Endothelial cell of umbilical vein (primary cell): ENCODE data around the gene DDX24. TPM values are rescaled to one million over a fixed set of nuclear protein-coding genes. Genes with fewer than 3 reads are reported as not detected.

Experiments used
- BruUV-seq: library from RNA; stranded (reverse); fragments of 400-500 nt; replicated peaks from 2 replicates; lab custom pipeline; 2021; lab: Mats Ljungman, UMichigan
- CTCF ChIA-PET: fragments of 300-600, 350-600 bp; sonication (Branson Sonifier 250); formaldehyde crosslinking; loops from one replicate; lab custom pipeline; 2021; ENCODE audit warnings: antibody characterized with exemption, inconsistent platforms; lab: Charles Lee
- POLR2A ChIA-PET: fragments of 300-600, 350-600 bp; sonication (Branson Sonifier 250); formaldehyde crosslinking; loops from one replicate; lab custom pipeline; 2021; ENCODE audit warnings: antibody characterized with exemption, inconsistent platforms; lab: Charles Lee
- DNase-seq: peaks from one replicate; pipeline ENCODE4 v3.0.0-alpha.2; 2011; ENCODE audit warnings: low read depth, low spot score
- FAIRE-seq: peaks from 2 replicates; lab custom pipeline; 2011; peaks lifted over from hg19 to GRCh38; lab: Jason Lieb, UNC
- H2AFZ ChIP-seq: 2 replicates; pipeline ENCODE4 v1.6.0; 2012; ENCODE audit warnings: low read depth, low read length, control low read depth, inconsistent platforms
- H3K27ac ChIP-seq: 2 replicates; pipeline ENCODE4 v1.5.1; 2011; ENCODE audit warnings: low read depth, mild to moderate bottlenecking, control low read depth, low read length, moderate library complexity; ENCODE audit not compliant: insufficient read depth
- H3K27me3 ChIP-seq, 2 experiments: 2 replicates each; pipeline versions ENCODE4 v1.6.0 to v1.6.1; 2011; ENCODE audit warnings: low read length in 2 of 2, mixed read lengths in 1 of 2; ENCODE audit not compliant: control insufficient read depth in 2 of 2, insufficient read depth in 2 of 2
- H3K36me3 ChIP-seq, 2 experiments: 2 replicates in 1 of 2; 3 replicates in 1 of 2; pipeline ENCODE4 v1.5.1; 2011; ENCODE audit warnings: low read length in 2 of 2, mild to moderate bottlenecking in 1 of 2, moderate library complexity in 1 of 2; ENCODE audit not compliant: control insufficient read depth in 2 of 2, insufficient read depth in 2 of 2; ENCODE audit errors: extremely low read depth in 1 of 2
- H3K4me1 ChIP-seq: 3 replicates; pipeline ENCODE4 v1.5.1; 2011; ENCODE audit warnings: mild to moderate bottlenecking, low read length; ENCODE audit not compliant: control insufficient read depth, insufficient read depth; ENCODE audit errors: extremely low read depth
- H3K4me2 ChIP-seq: 2 replicates; pipeline ENCODE4 v1.6.1; 2011; ENCODE audit warnings: low read length, control low read depth, mixed read lengths; ENCODE audit not compliant: insufficient read depth
- H3K4me3 ChIP-seq, 3 experiments: fragments of 200-600 bp in 1 of 3; sonication (generic), shearing (Covaris generic) in 1 of 3; replicated peaks in 1 of 3; 2 replicates each; pipeline ENCODE4 v1.5.1; 2011 to 2016; ENCODE audit warnings: control low read depth in 3 of 3, low read length in 3 of 3, mild to moderate bottlenecking in 2 of 3, inconsistent platforms in 1 of 3, low read depth in 1 of 3, moderate library complexity in 1 of 3; ENCODE audit not compliant: insufficient read depth in 1 of 3
- H3K79me2 ChIP-seq: 2 replicates; pipeline ENCODE4 v1.6.0; 2012; ENCODE audit warnings: low read length, inconsistent platforms; ENCODE audit not compliant: control insufficient read depth, insufficient read depth
- H3K9ac ChIP-seq: replicated peaks from 2 replicates; pipeline ENCODE3; 2011; ENCODE audit warnings: low read length, control low read depth; ENCODE audit not compliant: insufficient read depth; ENCODE audit errors: extremely low read depth
- H3K9me1 ChIP-seq: replicated peaks from 3 replicates; pipeline ENCODE4 v1.6.0; 2011; ENCODE audit warnings: mild to moderate bottlenecking, low read length; ENCODE audit not compliant: control insufficient read depth, insufficient read depth; ENCODE audit errors: extremely low read depth
- H3K9me3 ChIP-seq: replicated peaks from 2 replicates; pipeline ENCODE4 v1.5.1; 2012; ENCODE audit warnings: low read length, inconsistent platforms; ENCODE audit not compliant: control insufficient read depth, insufficient read depth
- H4K20me1 ChIP-seq: replicated peaks from 2 replicates; pipeline ENCODE3; 2011; ENCODE audit warnings: mild to moderate bottlenecking, low read length; ENCODE audit not compliant: control insufficient read depth, insufficient read depth; ENCODE audit errors: extremely low read depth
- CTCF ChIP-seq, 2 donors: IDR thresholded peaks; 1 replicate in 1 of 2; 2 replicates in 1 of 2; pipeline ENCODE4 v1.5.1; 2011; ENCODE audit warnings: low read length in 2 of 2, mild to moderate bottlenecking in 2 of 2, moderate library complexity in 2 of 2, control low read depth in 1 of 2, inconsistent platforms in 1 of 2, low read depth in 1 of 2; ENCODE audit not compliant: insufficient read depth in 1 of 2; ENCODE audit errors: extremely low read depth in 1 of 2
- EZH2 ChIP-seq: IDR thresholded peaks from 2 replicates; pipeline ENCODE4 v1.6.1; 2012; ENCODE audit warnings: borderline replicate concordance, low read depth, mild to moderate bottlenecking, moderate library complexity, low read length, inconsistent platforms; ENCODE audit not compliant: severe bottlenecking
- FOS ChIP-seq: IDR thresholded peaks from 2 replicates; pipeline ENCODE4 v1.6.1; 2011; ENCODE audit warnings: mild to moderate bottlenecking, low read length, moderate library complexity, borderline replicate concordance; ENCODE audit not compliant: insufficient read depth
- GATA2 ChIP-seq: IDR thresholded peaks from 2 replicates; pipeline ENCODE4 v1.7.0; 2011; ENCODE audit warnings: low read depth, mild to moderate bottlenecking, moderate library complexity, mixed read lengths, low read length; ENCODE audit not compliant: insufficient read length, insufficient read depth
- JUN ChIP-seq: IDR thresholded peaks from 2 replicates; pipeline ENCODE4 v1.6.1; 2011; ENCODE audit warnings: borderline replicate concordance, low read depth; ENCODE audit not compliant: insufficient read length, insufficient read depth
- MAX ChIP-seq: IDR thresholded peaks from 2 replicates; pipeline ENCODE4 v1.6.1; 2011; ENCODE audit not compliant: insufficient read depth, insufficient read length
- MYC ChIP-seq: IDR thresholded peaks from one replicate; pipeline ENCODE4 v1.6.1; 2011; ENCODE audit warnings: mild to moderate bottlenecking, low read depth, low read length
- POLR2A ChIP-seq: IDR thresholded peaks from 2 replicates; pipeline ENCODE4 v1.6.1; 2012; ENCODE audit warnings: low read depth, mild to moderate bottlenecking, control low read depth, low read length
- POLR2AphosphoS5 ChIP-seq: IDR thresholded peaks from 2 replicates; pipeline ENCODE4 v1.6.1; 2012; ENCODE audit warnings: low read depth, mild to moderate bottlenecking, control low read depth, low read length, moderate library complexity; ENCODE audit not compliant: insufficient read depth
- dilution Hi-C: fragments of 300-500 bp; cut with MboI; formaldehyde crosslinking; loops from one replicate; pipeline ENCODE4 v1.15.0; 2019; ENCODE audit warnings: low sequenced_read_pairs; ENCODE audit not compliant: extremely low pct_ligation_motif_present
- intact Hi-C: fragments of 100-400 bp; cut with micrococcal nuclease; formaldehyde crosslinking; loops from one replicate; pipeline ENCODE4 v1.10.0; 2022
- polyA plus RNA-seq, 4 experiments: library from polyadenylated mRNA; depleted of rRNA in 3 of 4; stranded (reverse) in 3 of 4; unstranded in 1 of 4; fragments of >200 nt; gene quantifications; 2 replicates each; pipeline versions ENCODE4 v1.2.1 to v1.2.3, GENCODE V29; 2011 to 2012; ENCODE audit warnings: missing spikeins in 1 of 4
- total RNA-seq: library from RNA; stranded (reverse); gene quantifications from 2 replicates; pipeline ENCODE4 v1.2.3, GENCODE V29; 2021

DDX24 gene
- total and polyA plus RNA-seq, 2 donors (not counting 3 experiments of a cell fraction or from before 2014, with no cell fraction given) = 88.3 to 141 TPM

- Histone ChIP-seq H3K27ac (no peak overlapping the region), H3K27me3 (no peaks in the 10 kb centered on the region), H3K4me2 (no peak overlapping the region), H3K4me1 (peaks cover 13% of the 10 kb centered on the region), H3K4me3 (no peak overlapping the region), H2AFZ (no peak overlapping the region), H4K20me1 (no peaks in the 10 kb centered on the region), H3K36me3 (peaks cover 4 to 7% of the 10 kb centered on the region in 2 experiments), H3K9ac (no peak overlapping the region), H3K9me1 (no peaks in the 10 kb centered on the region), H3K79me2 (peaks cover 81% of the 10 kb centered on the region), H3K9me3 (no peaks in the 10 kb centered on the region)
- no TSS peak for BruUV-seq
- no peak for FAIRE-seq
- no peak for DNase-seq
- intact Hi-C loops (no loop called here), dilution Hi-C loops (no loop called here)
- ChIA-PET CTCF (interaction anchor here (1.2 to 1.9 kb wide), 4 partner anchors 9 to 71 kb away, joined by 6 to 9 read pairs (median 6); partner anchors contain the start of gene IFI27L1), POLR2A (no interaction called here)
- no peak for TF ChIP-seq MAX
- TF ChIP-seq CTCF (IDR thresholded peaks at IDR 0.05; ENCODE audit: extremely low read depth in 1 of 2, insufficient read depth in 1 of 2, low read depth in 1 of 2, low read length in 2 of 2) = no peak
- no peak for TF ChIP-seq GATA2
- no peak for TF ChIP-seq POLR2A
- no peak for TF ChIP-seq EZH2
- no peak for TF ChIP-seq FOS
- no peak for TF ChIP-seq MYC
- TF ChIP-seq POLR2AphosphoS5 = no peak
- no peak for TF ChIP-seq JUN
Observed at GRCh38 chr14:94066089-94066676, 14.8 kb downstream of the DDX24 start.
